Liver (tissue), 9 donors: Measurements from ENCODE around the gene CCT6B. TPM values are rescaled to one million over a fixed set of nuclear protein-coding genes. Genes with fewer than 3 reads are reported as not detected.

Source experiments
- DNase-seq: peaks from one replicate; pipeline ENCODE4 v3.0.0-alpha.2; 2017; ENCODE audit warnings: low spot score
- H3K27ac ChIP-seq, 2 donors: one replicate each; pipeline ENCODE4 v1.7.0; 2013; ENCODE audit warnings: inconsistent platforms in 2 of 2, low read length in 2 of 2, control low read depth in 1 of 2, low read depth in 1 of 2, mild to moderate bottlenecking in 1 of 2
- H3K27me3 ChIP-seq, 4 donors: one replicate each; pipeline versions ENCODE4 v1.6.1 to v1.7.0; 2013; ENCODE audit warnings: low read length in 3 of 4, inconsistent platforms in 1 of 4, mild to moderate bottlenecking in 1 of 4, moderate library complexity in 1 of 4; ENCODE audit not compliant: control insufficient read depth in 4 of 4, insufficient read depth in 4 of 4
- H3K36me3 ChIP-seq, 4 donors: one replicate each; pipeline versions ENCODE4 v1.6.1 to v1.7.0; 2013; ENCODE audit warnings: low read length in 3 of 4, mild to moderate bottlenecking in 3 of 4, low read depth in 1 of 4, moderate library complexity in 1 of 4; ENCODE audit not compliant: control insufficient read depth in 4 of 4, insufficient read depth in 3 of 4
- H3K4me1 ChIP-seq, 4 donors: one replicate each; pipeline versions ENCODE4 v1.6.1 to v1.7.0; 2013; ENCODE audit warnings: low read length in 3 of 4, mild to moderate bottlenecking in 3 of 4, moderate library complexity in 1 of 4; ENCODE audit not compliant: control insufficient read depth in 4 of 4, insufficient read depth in 4 of 4
- H3K4me3 ChIP-seq, 3 donors: one replicate each; pipeline versions ENCODE4 v1.6.1 to v1.7.0; 2013; ENCODE audit warnings: low read length in 3 of 3, control low read depth in 1 of 3, low read depth in 1 of 3, mild to moderate bottlenecking in 1 of 3
- H3K9ac ChIP-seq, 2 donors: one replicate each; pipeline ENCODE4 v1.7.0; 2013; ENCODE audit warnings: low read length in 2 of 2, mild to moderate bottlenecking in 2 of 2, moderate library complexity in 2 of 2, control low read depth in 1 of 2, low read depth in 1 of 2
- H3K9me3 ChIP-seq, 4 donors: one replicate each; pipeline versions ENCODE4 v1.6.1 to v1.7.0; 2013; ENCODE audit warnings: low read length in 3 of 4; ENCODE audit not compliant: control insufficient read depth in 4 of 4
- EGR1 ChIP-seq, 2 donors: IDR thresholded peaks; 2 replicates each; pipeline ENCODE4 v1.6.1; 2016 to 2018; ENCODE audit warnings: antibody characterized with exemption in 2 of 2, low read depth in 2 of 2
- FOXA1 ChIP-seq: IDR thresholded peaks from 2 replicates; pipeline ENCODE4 v1.6.1; 2016; ENCODE audit warnings: antibody characterized with exemption
- FOXA2 ChIP-seq: IDR thresholded peaks from 2 replicates; pipeline ENCODE4 v1.6.1; 2016; ENCODE audit warnings: antibody characterized with exemption
- GABPA ChIP-seq, 2 donors: IDR thresholded peaks in 1 of 2; conservative IDR thresholded peaks in 1 of 2; 2 replicates each; pipeline ENCODE4 v1.6.1; 2016; ENCODE audit warnings: antibody characterized with exemption in 2 of 2, mild to moderate bottlenecking in 1 of 2, moderate library complexity in 1 of 2
- HNF4A ChIP-seq, 2 donors: conservative IDR thresholded peaks; 2 replicates each; pipeline ENCODE4 v1.6.1; 2016; ENCODE audit warnings: antibody characterized with exemption in 2 of 2, mild to moderate bottlenecking in 2 of 2
- HNF4G ChIP-seq: IDR thresholded peaks from 2 replicates; pipeline ENCODE4 v1.6.1; 2016; ENCODE audit warnings: antibody characterized with exemption
- JUND ChIP-seq, 2 donors: IDR thresholded peaks; 2 replicates each; pipeline ENCODE4 v1.6.1; 2016; ENCODE audit warnings: antibody characterized with exemption in 2 of 2
- NR2F2 ChIP-seq: IDR thresholded peaks from 2 replicates; pipeline ENCODE4 v1.6.1; 2016; ENCODE audit warnings: antibody characterized with exemption
- RAD21 ChIP-seq, 2 donors: IDR thresholded peaks; 2 replicates each; pipeline ENCODE4 v1.6.1; 2016; ENCODE audit warnings: antibody characterized with exemption in 2 of 2, mild to moderate bottlenecking in 2 of 2
- YY1 ChIP-seq: IDR thresholded peaks from 2 replicates; pipeline ENCODE4 v1.6.1; 2016; ENCODE audit warnings: antibody characterized with exemption, mild to moderate bottlenecking
- WGBS: extraction: QIAGEN DNeasy Blood & Tissue Kit; methylation state at CpG from one replicate; pipeline ENCODE4 v1.1.7; 2013; 5-methylcytosine and 5-hydroxymethylcytosine counted together
- polyA plus RNA-seq, 2 donors: library from polyadenylated mRNA; stranded (reverse) in 1 of 2; unstranded in 1 of 2; fragments of 200-250 nt in 1 of 2; fragments of >200 nt in 1 of 2; fragmentation: Nextera tagmentation in 1 of 2; extraction: Ambion mirVana in 1 of 2; gene quantifications; one replicate each; pipeline versions ENCODE4 v1.2.1 to v1.2.3, GENCODE V29; 2013 to 2015
- total RNA-seq, 2 donors: library from RNA; depleted of rRNA; stranded (reverse); fragments of >200 nt; gene quantifications; one replicate each; pipeline ENCODE4 v1.2.3, GENCODE V29; 2014
- TF ChIP-seq, protein P1 (sequence below): IDR thresholded peaks from 2 replicates; pipeline ENCODE4 v1.6.1; 2016; ENCODE audit warnings: antibody characterized with exemption, mild to moderate bottlenecking
- TF ChIP-seq, protein P2 (sequence below): IDR thresholded peaks from 2 replicates; pipeline ENCODE4 v1.6.1; 2016; ENCODE audit warnings: antibody characterized with exemption
- TF ChIP-seq, protein P3 (sequence below): fragments of 150-350 bp; IDR thresholded peaks from 2 replicates; pipeline ENCODE4 v1.5.1; 2017; ENCODE audit warnings: improper control_type of control experiment, low read depth, low read length; ENCODE audit not compliant: missing input control
- TF ChIP-seq, protein P4 (sequence below): IDR thresholded peaks from 2 replicates; pipeline ENCODE4 v1.6.1; 2016; ENCODE audit warnings: antibody characterized with exemption
- donor health status: healthy.
- donor health status: healthy.
- donor health status: healthy.
- donor health status: healthy.
- donor health status: healthy.

The CCT6B gene
- total and polyA plus RNA-seq, 4 donors: 0.82 to 2.2 (median 1.4) TPM

DNA sequence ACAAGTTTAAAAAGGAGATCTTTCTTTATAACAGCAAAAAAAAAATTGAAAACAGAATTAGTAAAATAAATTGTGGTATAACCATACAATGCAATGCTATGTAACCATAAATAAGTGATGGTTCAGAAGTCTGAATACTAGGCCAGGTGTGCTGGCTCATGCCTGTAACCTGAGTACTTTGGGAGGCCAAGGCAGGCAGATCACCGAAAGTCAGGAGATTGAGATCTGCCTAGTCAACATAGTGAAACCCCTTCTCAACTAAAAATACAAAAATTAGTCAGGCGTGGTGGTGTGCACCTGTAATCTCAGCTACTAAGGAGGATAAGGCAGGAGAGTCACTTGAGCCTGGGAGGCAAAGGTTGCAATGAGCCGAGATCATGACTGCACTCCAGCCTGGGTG lies 34.6 kb downstream of the CCT6B start:
- no peak for DNase-seq
- Histone ChIP-seq H3K4me3 (no peak overlapping the region), H3K36me3 (no peaks in the 10 kb centered on the region), H3K9me3 (no peaks in the 10 kb centered on the region), H3K9ac (no peak overlapping the region), H3K4me1 (no peaks in the 10 kb centered on the region), H3K27ac (no peak overlapping the region), H3K27me3 (no peaks in the 10 kb centered on the region)
- 95% methylated on average over 3 of the region's 3 CpGs for WGBS
- TF ChIP-seq FOXA2: no peak
- TF ChIP-seq, protein P1, sequence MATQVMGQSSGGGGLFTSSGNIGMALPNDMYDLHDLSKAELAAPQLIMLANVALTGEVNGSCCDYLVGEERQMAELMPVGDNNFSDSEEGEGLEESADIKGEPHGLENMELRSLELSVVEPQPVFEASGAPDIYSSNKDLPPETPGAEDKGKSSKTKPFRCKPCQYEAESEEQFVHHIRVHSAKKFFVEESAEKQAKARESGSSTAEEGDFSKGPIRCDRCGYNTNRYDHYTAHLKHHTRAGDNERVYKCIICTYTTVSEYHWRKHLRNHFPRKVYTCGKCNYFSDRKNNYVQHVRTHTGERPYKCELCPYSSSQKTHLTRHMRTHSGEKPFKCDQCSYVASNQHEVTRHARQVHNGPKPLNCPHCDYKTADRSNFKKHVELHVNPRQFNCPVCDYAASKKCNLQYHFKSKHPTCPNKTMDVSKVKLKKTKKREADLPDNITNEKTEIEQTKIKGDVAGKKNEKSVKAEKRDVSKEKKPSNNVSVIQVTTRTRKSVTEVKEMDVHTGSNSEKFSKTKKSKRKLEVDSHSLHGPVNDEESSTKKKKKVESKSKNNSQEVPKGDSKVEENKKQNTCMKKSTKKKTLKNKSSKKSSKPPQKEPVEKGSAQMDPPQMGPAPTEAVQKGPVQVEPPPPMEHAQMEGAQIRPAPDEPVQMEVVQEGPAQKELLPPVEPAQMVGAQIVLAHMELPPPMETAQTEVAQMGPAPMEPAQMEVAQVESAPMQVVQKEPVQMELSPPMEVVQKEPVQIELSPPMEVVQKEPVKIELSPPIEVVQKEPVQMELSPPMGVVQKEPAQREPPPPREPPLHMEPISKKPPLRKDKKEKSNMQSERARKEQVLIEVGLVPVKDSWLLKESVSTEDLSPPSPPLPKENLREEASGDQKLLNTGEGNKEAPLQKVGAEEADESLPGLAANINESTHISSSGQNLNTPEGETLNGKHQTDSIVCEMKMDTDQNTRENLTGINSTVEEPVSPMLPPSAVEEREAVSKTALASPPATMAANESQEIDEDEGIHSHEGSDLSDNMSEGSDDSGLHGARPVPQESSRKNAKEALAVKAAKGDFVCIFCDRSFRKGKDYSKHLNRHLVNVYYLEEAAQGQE: no peak
- TF ChIP-seq NR2F2: no peak
- TF ChIP-seq EGR1 (IDR thresholded peaks at IDR 0.05; ENCODE audit: low read depth in 2 of 2): no peak
- TF ChIP-seq, protein P2, sequence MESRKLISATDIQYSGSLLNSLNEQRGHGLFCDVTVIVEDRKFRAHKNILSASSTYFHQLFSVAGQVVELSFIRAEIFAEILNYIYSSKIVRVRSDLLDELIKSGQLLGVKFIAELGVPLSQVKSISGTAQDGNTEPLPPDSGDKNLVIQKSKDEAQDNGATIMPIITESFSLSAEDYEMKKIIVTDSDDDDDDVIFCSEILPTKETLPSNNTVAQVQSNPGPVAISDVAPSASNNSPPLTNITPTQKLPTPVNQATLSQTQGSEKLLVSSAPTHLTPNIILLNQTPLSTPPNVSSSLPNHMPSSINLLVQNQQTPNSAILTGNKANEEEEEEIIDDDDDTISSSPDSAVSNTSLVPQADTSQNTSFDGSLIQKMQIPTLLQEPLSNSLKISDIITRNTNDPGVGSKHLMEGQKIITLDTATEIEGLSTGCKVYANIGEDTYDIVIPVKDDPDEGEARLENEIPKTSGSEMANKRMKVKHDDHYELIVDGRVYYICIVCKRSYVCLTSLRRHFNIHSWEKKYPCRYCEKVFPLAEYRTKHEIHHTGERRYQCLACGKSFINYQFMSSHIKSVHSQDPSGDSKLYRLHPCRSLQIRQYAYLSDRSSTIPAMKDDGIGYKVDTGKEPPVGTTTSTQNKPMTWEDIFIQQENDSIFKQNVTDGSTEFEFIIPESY: no peak
- TF ChIP-seq HNF4G: no peak
- no peak for TF ChIP-seq HNF4A (conservative IDR thresholded peaks at IDR 0.05)
- TF ChIP-seq GABPA (IDR thresholded peaks at IDR 0.05 in 1 of 2, conservative IDR thresholded peaks at IDR 0.05 in 1 of 2): no peak
- TF ChIP-seq, protein P3, sequence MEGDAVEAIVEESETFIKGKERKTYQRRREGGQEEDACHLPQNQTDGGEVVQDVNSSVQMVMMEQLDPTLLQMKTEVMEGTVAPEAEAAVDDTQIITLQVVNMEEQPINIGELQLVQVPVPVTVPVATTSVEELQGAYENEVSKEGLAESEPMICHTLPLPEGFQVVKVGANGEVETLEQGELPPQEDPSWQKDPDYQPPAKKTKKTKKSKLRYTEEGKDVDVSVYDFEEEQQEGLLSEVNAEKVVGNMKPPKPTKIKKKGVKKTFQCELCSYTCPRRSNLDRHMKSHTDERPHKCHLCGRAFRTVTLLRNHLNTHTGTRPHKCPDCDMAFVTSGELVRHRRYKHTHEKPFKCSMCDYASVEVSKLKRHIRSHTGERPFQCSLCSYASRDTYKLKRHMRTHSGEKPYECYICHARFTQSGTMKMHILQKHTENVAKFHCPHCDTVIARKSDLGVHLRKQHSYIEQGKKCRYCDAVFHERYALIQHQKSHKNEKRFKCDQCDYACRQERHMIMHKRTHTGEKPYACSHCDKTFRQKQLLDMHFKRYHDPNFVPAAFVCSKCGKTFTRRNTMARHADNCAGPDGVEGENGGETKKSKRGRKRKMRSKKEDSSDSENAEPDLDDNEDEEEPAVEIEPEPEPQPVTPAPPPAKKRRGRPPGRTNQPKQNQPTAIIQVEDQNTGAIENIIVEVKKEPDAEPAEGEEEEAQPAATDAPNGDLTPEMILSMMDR: no peak

DNA sequence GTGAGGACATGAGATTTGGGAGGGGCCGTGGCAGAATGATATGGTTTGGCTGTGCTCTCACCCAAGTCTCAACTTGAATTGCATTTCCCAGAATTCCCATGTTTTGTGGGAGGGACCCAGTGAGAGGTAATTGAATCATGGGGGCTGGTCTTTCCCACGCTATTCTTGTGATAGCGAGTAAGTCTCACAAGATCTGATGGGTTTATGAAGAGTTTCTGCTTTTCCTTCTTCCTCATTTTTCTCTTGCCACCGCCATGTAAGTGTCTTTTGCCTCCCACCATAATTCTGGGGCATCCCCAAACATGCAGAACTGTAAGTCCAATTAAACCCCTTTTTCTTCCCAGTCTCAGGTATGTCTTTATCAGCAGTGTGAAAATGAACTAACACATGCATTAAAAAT lies 40.6 kb downstream of the CCT6B start:
- WGBS: 91% methylated on average over 4 of the region's 4 CpGs

More for the DNA sequence above, 40.6 kb downstream of the CCT6B start:
- no peaks in the 10 kb centered on the region for H3K4me1 ChIP-seq
- H3K36me3 ChIP-seq: no peaks in the 10 kb centered on the region
- H3K9me3 ChIP-seq: no peaks in the 10 kb centered on the region
- H3K27ac ChIP-seq: no peak overlapping the region
- TF ChIP-seq, protein P3: no peak
- TF ChIP-seq HNF4G (no peak), YY1 (no peak), GABPA (IDR thresholded peaks at IDR 0.05 in 1 of 2, conservative IDR thresholded peaks at IDR 0.05 in 1 of 2) (no peak), FOXA1 (no peak), EGR1 (IDR thresholded peaks at IDR 0.05; ENCODE audit: low read depth in 2 of 2) (no peak), FOXA2 (no peak), JUND (IDR thresholded peaks at IDR 0.05) (no peak), NR2F2 (no peak), RAD21 (IDR thresholded peaks at IDR 0.05) (no peak)
- TF ChIP-seq, protein P2: no peak
- TF ChIP-seq, protein P4, sequence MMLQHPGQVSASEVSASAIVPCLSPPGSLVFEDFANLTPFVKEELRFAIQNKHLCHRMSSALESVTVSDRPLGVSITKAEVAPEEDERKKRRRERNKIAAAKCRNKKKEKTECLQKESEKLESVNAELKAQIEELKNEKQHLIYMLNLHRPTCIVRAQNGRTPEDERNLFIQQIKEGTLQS: no peak
- DNase-seq: no peak
- no peak overlapping the region for H3K9ac ChIP-seq
- no peaks in the 10 kb centered on the region for H3K27me3 ChIP-seq
- H3K4me3 ChIP-seq: no peak overlapping the region
